HepG2 (cell line): Measurements from ENCODE around the gene STK38L. TPM values are rescaled to one million over a fixed set of nuclear protein-coding genes. Genes with fewer than 3 reads are reported as not detected.

ENCODE experiments used
- FOXK2 ChIP-seq: fragments of 450-650 bp; IDR thresholded peaks from 2 replicates; pipeline ENCODE4 v1.6.1; 2016
- FOXO1 ChIP-seq: sonication (generic); formaldehyde crosslinking; IDR thresholded peaks from 2 replicates; pipeline ENCODE4 v1.4.0; 2020; ENCODE audit warnings: missing genetic modification reagents
- GATA4 ChIP-seq: sonication (generic); IDR thresholded peaks from 2 replicates; pipeline ENCODE4 v1.6.1; 2016; ENCODE audit warnings: antibody characterized with exemption, low read depth, borderline replicate concordance
- LBX2 ChIP-seq: sonication (generic); formaldehyde crosslinking; IDR thresholded peaks from 2 replicates; pipeline ENCODE4 v1.5.0; 2020; ENCODE audit warnings: missing genetic modification reagents, mild to moderate bottlenecking, borderline replicate concordance
- NCOA1 ChIP-seq: sonication (generic); formaldehyde crosslinking; IDR thresholded peaks from 2 replicates; pipeline ENCODE4 v1.9.0; 2021; ENCODE audit warnings: missing genetic modification reagents
- NCOR1 ChIP-seq: fragments of 200-600 bp; sonication (generic); IDR thresholded peaks from 2 replicates; pipeline ENCODE4 v1.7.0; 2017; ENCODE audit warnings: antibody characterized with exemption, low read length, borderline replicate concordance
- NONO ChIP-seq, 2 experiments: fragments of 450-650 bp in 1 of 2; sonication (generic) in 1 of 2; formaldehyde crosslinking in 1 of 2; IDR thresholded peaks in 1 of 2; conservative IDR thresholded peaks in 1 of 2; 2 replicates each; pipeline versions ENCODE4 v1.6.1 to v1.8.0; 2017 to 2022; ENCODE audit warnings: mild to moderate bottlenecking in 1 of 2, missing genetic modification reagents in 1 of 2, moderate library complexity in 1 of 2
- PAWR ChIP-seq: sonication (generic); formaldehyde crosslinking; IDR thresholded peaks from 2 replicates; pipeline ENCODE4 v1.4.0; 2020; ENCODE audit warnings: missing genetic modification reagents, mild to moderate bottlenecking, borderline replicate concordance
- POLR2AphosphoS2 ChIP-seq: IDR thresholded peaks from 2 replicates; pipeline ENCODE4 v1.6.1; 2011; ENCODE audit warnings: low read depth, low read length, improper control_type of control experiment
- RAD51 ChIP-seq: fragments of 450-650 bp; IDR thresholded peaks from 2 replicates; pipeline ENCODE4 v1.6.1; 2016; ENCODE audit warnings: borderline replicate concordance
- SRSF1 ChIP-seq: fragments of 200-400 bp; formaldehyde crosslinking; optimal IDR thresholded peaks from 2 replicates; pipeline ENCODE3; 2017; ENCODE audit warnings: mild to moderate bottlenecking, low read depth, low read length, moderate library complexity
- SRSF4 ChIP-seq: fragments of 200-400 bp; formaldehyde crosslinking; IDR thresholded peaks from one replicate; pipeline ENCODE4 v1.6.1; 2018; ENCODE audit warnings: mild to moderate bottlenecking, low read depth, low read length, moderate library complexity; ENCODE audit not compliant: poor library complexity, severe bottlenecking
- ZBTB14 ChIP-seq: sonication (generic); formaldehyde crosslinking; IDR thresholded peaks from 2 replicates; pipeline ENCODE4 v1.4.0; 2020; ENCODE audit warnings: missing genetic modification reagents
- ZBTB43 ChIP-seq: sonication (generic); formaldehyde crosslinking; conservative IDR thresholded peaks from 2 replicates; pipeline ENCODE4 v1.4.0; 2020; ENCODE audit warnings: missing genetic modification reagents
- ZNF230 ChIP-seq: sonication (generic); formaldehyde crosslinking; IDR thresholded peaks from 2 replicates; pipeline ENCODE4 v1.4.0; 2020; ENCODE audit warnings: mild to moderate bottlenecking, missing genetic modification reagents
- ZNF501 ChIP-seq: sonication (generic); formaldehyde crosslinking; IDR thresholded peaks from 2 replicates; pipeline ENCODE4 v1.5.1; 2020; ENCODE audit warnings: mild to moderate bottlenecking, moderate library complexity, missing genetic modification reagents
- ZNF652 ChIP-seq: IDR thresholded peaks from 2 replicates; pipeline ENCODE4 v1.6.1; 2016; ENCODE audit warnings: low read depth, borderline replicate concordance
- ZNF672 ChIP-seq: sonication (generic); formaldehyde crosslinking; IDR thresholded peaks from 2 replicates; pipeline ENCODE4 v1.8.1; 2022; ENCODE audit warnings: missing genetic modification reagents
- ZNF709 ChIP-seq: sonication (generic); formaldehyde crosslinking; IDR thresholded peaks from 2 replicates; pipeline ENCODE4 v1.5.0; 2020; ENCODE audit warnings: mild to moderate bottlenecking, missing genetic modification reagents
- ZNF737 ChIP-seq: sonication (generic); formaldehyde crosslinking; IDR thresholded peaks from 2 replicates; pipeline ENCODE4 v1.5.0; 2020; ENCODE audit warnings: missing genetic modification reagents, mild to moderate bottlenecking, borderline replicate concordance
- ZSCAN12 ChIP-seq: sonication (generic); formaldehyde crosslinking; IDR thresholded peaks from 2 replicates; pipeline ENCODE4 v1.9.0; 2021; ENCODE audit warnings: mild to moderate bottlenecking, missing genetic modification reagents
- polyA plus RNA-seq, 8 experiments: library from polyadenylated mRNA; depleted of rRNA in 3 of 8; stranded (reverse) in 7 of 8; unstranded in 1 of 8; fragments of >200 nt; fragmentation: Illumina TruSeq in 4 of 8; extraction: Trizol in 4 of 8; gene quantifications; 2 replicates each; pipeline versions ENCODE4 v1.2.1 to v1.2.3, GENCODE V29; 2011 to 2016; ENCODE audit warnings: low read depth in 4 of 8, missing spikeins in 1 of 8, mixed read lengths in 1 of 8; ENCODE audit not compliant: insufficient read depth in 1 of 8
- total RNA-seq, 5 experiments: library from RNA; depleted of rRNA; stranded (reverse); fragments of >200 nt; fragmentation: Illumina TruSeq; extraction: Trizol; gene quantifications; 2 replicates each; pipeline ENCODE4 v1.2.3, GENCODE V29; 2016; ENCODE audit warnings: low read depth in 1 of 5
- TF ChIP-seq, protein P1 (sequence below): sonication (generic); formaldehyde crosslinking; IDR thresholded peaks from 2 replicates; pipeline ENCODE4 v1.8.0; 2022; ENCODE audit warnings: missing genetic modification reagents, mild to moderate bottlenecking, borderline replicate concordance
- TF ChIP-seq, protein P2 (sequence below): sonication (generic); formaldehyde crosslinking; IDR thresholded peaks from 2 replicates; pipeline ENCODE4 v1.8.1; 2023; ENCODE audit warnings: mild to moderate bottlenecking, inconsistent platforms, moderate library complexity, missing genetic modification reagents, borderline replicate concordance

The STK38L gene
- total and polyA plus RNA-seq, 2 of the 13 experiments (the other 11 are each of a cell fraction or from before 2014, with no cell fraction given): 6.1 to 26.4 TPM

- TF ChIP-seq, protein P1, sequence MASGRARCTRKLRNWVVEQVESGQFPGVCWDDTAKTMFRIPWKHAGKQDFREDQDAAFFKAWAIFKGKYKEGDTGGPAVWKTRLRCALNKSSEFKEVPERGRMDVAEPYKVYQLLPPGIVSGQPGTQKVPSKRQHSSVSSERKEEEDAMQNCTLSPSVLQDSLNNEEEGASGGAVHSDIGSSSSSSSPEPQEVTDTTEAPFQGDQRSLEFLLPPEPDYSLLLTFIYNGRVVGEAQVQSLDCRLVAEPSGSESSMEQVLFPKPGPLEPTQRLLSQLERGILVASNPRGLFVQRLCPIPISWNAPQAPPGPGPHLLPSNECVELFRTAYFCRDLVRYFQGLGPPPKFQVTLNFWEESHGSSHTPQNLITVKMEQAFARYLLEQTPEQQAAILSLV (CRISPR knock-in tag): peak; percentile 80; the same call in 1 of the 2 replicates
- TF ChIP-seq SRSF1 (peak; percentile 75), ZNF652 (no peak; the same call in 1 of the 2 replicates), ZBTB14 (CRISPR knock-in tag) (0 out of 2 replicates have a peak, but pooled peaks have one; percentile 31), ZSCAN12 (CRISPR knock-in tag) (peak; percentile 78; the same call in 1 of the 2 replicates), RAD51 (no peak), ZNF709 (peak; percentile 77), LBX2 (no peak), FOXO1 (CRISPR knock-in tag) (no peak; the same call in 1 of the 2 replicates), POLR2AphosphoS2 (no peak), ZNF672 (CRISPR knock-in tag) (no peak), ZBTB43 (CRISPR knock-in tag) (0 out of 2 replicates have a peak, but pooled peaks have one; percentile 4), NCOA1 (CRISPR knock-in tag) (no peak), SRSF4 (no peak), NONO (IDR thresholded peaks at IDR 0.05) (no peak), NONO (CRISPR knock-in tag; conservative IDR thresholded peaks at IDR 0.05) (peak; percentile 91), GATA4 (no peak), ZNF737 (no peak), PAWR (CRISPR knock-in tag) (no peak), ZNF230 (CRISPR knock-in tag) (no peak), FOXK2 (no peak), ZNF501 (CRISPR knock-in tag) (peak; percentile 86), NCOR1 (peak; percentile 27; the same call in 1 of the 2 replicates)
- TF ChIP-seq, protein P2, sequence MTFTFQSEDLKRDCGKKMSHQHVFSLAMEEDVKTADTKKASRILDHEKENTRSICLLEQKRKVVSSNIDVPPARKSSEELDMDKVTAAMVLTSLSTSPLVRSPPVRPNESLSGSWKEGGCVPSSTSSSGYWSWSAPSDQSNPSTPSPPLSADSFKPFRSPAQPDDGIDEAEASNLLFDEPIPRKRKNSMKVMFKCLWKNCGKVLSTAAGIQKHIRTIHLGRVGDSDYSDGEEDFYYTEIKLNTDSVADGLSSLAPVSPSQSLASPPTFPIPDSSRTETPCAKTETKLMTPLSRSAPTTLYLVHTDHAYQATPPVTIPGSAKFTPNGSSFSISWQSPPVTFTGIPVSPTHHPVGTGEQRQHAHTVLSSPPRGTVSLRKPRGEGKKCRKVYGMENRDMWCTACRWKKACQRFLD (CRISPR knock-in tag): no peak
These were observed at the start of gene STK38L (continued) for GRCh38 chr12:27243804-27244688.
